GM19023 (cell line): ENCODE measurements around the gene TTC3.

Source experiments
- ATAC-seq: cut with Tn5 transposase; IDR thresholded peaks from one replicate; pipeline ENCODE4 v1.9.1; 2021; ENCODE audit warnings: mild to moderate bottlenecking, moderate library complexity; ENCODE audit not compliant: unreplicated experiment

The TTC3 gene

GRCh38 chr21:37146320-37147235, 73.5 kb downstream of the TTC3 start:
- no peak for ATAC-seq

GRCh38 chr21:37149411-37149810, 76.4 kb downstream of the TTC3 start:
- no peak for ATAC-seq

GRCh38 chr21:37153196-37153934, 80.3 kb downstream of the TTC3 start:
- no peak for ATAC-seq

DNA sequence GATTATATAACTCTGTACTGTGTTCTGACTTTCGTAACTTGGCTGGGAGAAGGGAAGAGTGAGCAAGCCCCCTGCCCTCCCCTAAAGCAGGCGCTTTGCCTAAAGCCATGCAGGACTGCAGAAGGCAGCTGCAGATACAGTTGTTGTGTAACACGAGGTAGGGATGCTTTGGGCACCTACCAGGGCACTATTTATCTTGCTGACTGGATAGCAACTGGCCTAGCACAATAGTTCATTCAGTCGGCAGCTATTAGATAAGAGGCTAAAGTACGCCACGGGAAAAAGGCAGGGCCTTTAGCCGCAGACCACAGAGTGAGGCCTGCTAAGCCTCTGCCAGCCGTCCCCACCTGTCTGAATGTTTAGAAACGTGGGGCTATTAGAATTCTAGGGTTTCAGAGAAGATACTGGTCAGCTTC, 80.9 kb downstream of the TTC3 start:
- ATAC-seq, result no peak

DNA sequence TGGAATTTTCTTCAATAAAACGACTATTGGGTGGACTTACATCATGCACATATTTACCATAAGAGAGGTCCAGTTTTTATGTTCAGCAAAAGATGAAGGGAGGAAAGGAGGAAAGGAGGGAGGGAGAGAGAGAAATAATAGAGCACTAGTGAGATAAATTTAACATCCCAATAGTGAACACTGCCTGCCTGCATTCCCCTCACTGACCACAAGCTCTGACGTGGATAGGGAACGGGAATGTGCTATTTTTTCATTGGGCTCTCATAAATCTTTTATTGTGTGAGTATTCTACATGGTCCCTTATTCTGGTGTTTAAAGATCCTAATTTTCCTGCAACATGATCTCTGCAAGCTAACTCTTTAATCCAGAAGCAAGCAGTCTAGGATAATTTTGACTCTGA, 82.1 kb downstream of the TTC3 start:
- no peak for ATAC-seq

- ATAC-seq, result no peak
Measured at GRCh38 chr21:37157938-37158337, 84.9 kb downstream of the TTC3 start.

GRCh38 chr21:37159053-37159776, 86.2 kb downstream of the TTC3 start:
- peak; percentile 63 for ATAC-seq

- ATAC-seq, result no peak
Measured at GRCh38 chr21:37159949-37160348, 86.9 kb downstream of the TTC3 start.

DNA sequence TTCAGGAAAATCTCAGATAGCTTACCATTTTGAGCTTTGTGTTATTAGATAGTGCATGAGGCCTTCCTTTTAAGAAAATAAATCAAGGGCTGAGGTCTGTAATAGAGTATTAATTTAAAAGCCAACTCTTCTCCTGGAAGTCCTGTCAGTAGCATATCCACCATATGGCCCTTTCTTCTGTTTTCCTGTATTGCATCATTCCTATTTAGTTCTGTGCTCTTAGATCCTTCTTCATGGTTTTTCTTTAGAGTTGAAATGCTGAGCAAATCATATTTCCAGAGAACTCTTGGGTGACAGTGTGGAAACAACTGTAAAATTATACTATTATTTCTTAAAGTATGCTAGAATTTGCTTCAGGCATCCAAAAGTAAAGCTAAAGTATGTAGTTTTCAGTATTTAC, 91.7 kb downstream of the TTC3 start:
- ATAC-seq, result no peak

DNA sequence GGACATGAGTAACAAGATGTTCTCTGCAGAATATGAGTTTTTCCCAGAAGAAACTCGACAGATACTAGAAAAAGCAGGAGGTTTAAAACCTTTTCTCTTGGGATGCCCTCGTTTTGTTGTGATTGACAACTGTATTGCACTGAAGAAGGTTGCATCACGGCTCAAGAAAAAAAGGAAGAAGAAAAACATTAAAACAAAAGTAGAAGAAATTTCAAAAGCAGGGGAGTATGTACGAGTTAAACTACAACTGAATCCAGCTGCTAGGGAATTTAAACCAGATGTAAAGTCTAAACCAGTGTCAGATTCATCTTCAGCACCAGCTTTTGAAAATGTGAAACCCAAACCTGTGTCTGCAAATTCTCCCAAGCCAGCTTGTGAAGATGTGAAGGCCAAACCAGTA, 92.5 kb downstream of the TTC3 start:
- no peak for ATAC-seq

GRCh38 chr21:37166733-37167132, 93.7 kb downstream of the TTC3 start:
- ATAC-seq, result no peak

DNA sequence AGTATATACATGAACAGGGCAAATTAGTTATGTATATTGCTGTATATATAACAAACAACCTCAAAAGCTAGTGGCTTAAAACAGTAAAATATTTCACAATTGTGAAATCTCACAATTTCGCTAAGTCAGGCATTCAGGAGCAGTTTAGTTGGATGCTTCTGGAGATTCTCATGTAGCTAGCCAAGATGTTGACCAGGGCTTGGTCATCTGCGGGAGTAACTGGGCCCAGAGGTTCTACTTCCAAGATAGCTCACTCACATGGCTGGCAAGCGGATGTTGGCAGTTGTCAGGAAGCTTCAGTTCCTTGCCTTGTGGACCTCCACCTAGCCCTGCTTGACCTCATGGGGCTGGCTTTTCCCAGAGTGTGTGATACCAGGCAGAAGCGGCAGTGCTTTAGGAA, 95.6 kb downstream of the TTC3 start:
- ATAC-seq, result no peak

DNA sequence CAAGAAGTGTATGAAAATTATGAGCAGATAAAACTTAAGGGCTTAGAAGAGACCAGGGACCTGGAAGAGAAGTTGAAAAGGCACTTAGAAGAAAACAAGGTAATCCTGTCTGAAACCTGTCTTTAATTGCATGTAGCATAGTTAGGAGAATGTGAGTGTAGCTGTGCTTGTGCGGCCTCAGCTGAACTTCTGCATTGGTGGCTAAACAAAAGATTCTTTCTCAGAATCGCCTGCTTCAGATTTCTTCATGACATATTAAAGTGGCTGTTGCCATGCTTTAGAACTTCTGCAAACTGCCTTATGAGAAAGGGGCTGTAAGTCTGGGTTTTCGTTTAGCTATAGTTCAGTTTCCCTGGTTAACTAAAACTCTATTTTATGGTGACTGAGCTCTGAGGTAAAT, 99.6 kb downstream of the TTC3 start:
- no peak for ATAC-seq

DNA sequence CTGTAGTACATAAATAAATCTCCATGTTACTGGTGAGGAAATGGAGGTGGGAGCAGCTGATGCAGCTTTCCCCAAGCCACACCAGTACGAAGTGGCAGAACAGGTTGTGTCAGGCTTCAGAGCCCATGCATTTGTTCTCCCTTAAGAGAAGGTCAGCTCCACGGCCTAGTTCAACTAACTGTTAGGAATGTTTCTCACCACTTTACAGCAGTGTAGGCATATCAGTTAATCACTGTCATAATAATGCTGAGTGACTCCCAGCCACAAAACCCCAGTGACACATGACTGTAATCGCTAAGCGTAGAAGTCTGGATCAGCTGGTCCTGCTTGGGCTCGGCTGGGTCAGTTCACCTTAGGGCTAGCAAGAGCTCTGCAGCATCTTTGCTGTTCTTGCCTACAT, 103.7 kb downstream of the TTC3 start:
- no peak for ATAC-seq

- no peak for ATAC-seq
Measured at GRCh38 chr21:37181059-37181458, 108.0 kb downstream of the TTC3 start.

- ATAC-seq, result no peak
Measured at GRCh38 chr21:37182222-37182621, 109.2 kb downstream of the TTC3 start.

DNA sequence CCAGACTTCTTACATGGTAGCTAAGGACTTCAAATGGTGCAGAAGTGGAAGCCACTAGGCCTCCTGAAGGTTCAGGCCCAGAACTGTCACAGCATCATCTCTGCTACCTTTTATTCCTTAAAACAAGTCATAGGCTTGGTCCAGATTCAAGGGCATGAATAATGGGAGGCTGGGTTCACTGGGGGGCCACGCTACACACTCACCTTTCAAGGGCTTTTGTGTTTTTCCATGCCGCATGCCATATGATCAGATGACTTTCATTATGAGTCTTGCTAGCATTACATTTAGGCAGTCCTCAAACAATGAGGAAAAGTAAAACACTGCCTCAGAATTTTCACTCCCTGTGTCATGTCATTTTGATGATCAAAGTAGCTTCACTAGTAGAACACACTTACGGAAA, 110.7 kb downstream of the TTC3 start:
- ATAC-seq, result no peak

- ATAC-seq, result no peak
Measured at GRCh38 chr21:37184784-37185593, 111.9 kb downstream of the TTC3 start.

- no peak for ATAC-seq
Measured at GRCh38 chr21:37186983-37187382, 113.9 kb downstream of the TTC3 start.

DNA sequence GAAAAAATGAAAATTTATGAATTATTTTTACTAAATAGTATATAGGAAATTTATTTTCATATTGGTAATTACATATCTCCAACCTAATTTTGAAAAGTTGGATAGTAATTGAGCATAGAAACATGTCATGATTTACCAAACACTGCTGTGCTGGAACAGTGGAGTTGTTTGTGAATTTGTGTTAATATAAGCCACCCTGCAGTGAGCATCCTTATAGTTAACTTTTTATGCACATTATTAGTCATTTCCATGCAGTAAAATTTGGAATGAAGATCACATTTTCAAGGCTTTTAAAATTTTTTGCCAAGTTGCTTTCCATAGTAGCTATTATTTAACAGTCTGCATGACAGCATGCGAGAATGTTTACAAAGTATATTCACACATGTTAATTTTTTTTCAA, 115.8 kb downstream of the TTC3 start:
- ATAC-seq, result no peak

DNA sequence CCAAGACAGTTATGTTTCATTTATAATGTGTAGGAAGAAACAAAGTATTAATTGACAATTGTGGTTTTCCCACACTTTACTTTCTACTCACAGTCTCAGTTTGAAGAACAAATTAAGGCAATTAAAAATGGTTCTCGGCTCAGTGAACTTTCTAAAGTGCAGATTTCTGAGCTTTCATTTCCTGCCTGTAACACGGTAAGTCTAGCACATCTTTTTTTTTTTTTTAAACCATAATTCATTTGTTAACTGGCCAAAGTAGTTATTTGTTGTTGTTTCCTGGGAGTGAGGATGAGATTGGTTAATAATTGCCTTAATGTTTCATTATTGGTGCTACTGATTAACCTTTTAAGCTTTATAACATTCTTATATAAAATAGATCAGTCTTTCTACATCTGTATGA, 119.0 kb downstream of the TTC3 start:
- no peak for ATAC-seq
